NCI-H345 treated with DMSO at 0.1 percent for 48 hours (cell line): ENCODE results near the gene FBN2.

ENCODE experiments used
- DNase-seq: peaks from one replicate; lab custom pipeline; 2025; ENCODE audit not compliant: unreplicated experiment; lab: John Stamatoyannopoulos, UW

FBN2 gene

GRCh38 chr5:128259607-128260021, 278.4 kb downstream of the FBN2 start:
- no peak for DNase-seq

GRCh38 chr5:128258372-128258771, 279.7 kb downstream of the FBN2 start:
- DNase-seq, result no peak

- no peak for DNase-seq
These were observed 281.0 kb downstream of the FBN2 start for GRCh38 chr5:128257076-128257475.

GRCh38 chr5:128254789-128255188, 283.3 kb downstream of the FBN2 start:
- DNase-seq, result no peak

GRCh38 chr5:128253880-128254279, 284.2 kb downstream of the FBN2 start:
- DNase-seq, result no peak

GRCh38 chr5:128253161-128253560, 284.9 kb downstream of the FBN2 start:
- DNase-seq, result no peak

- no peak for DNase-seq
These were observed 285.3 kb downstream of the FBN2 start for GRCh38 chr5:128252756-128253155.

GRCh38 chr5:128252196-128252595, 285.8 kb downstream of the FBN2 start:
- no peak for DNase-seq

- DNase-seq, result no peak
These were observed 292.1 kb downstream of the FBN2 start for GRCh38 chr5:128245974-128246373.

- DNase-seq, result no peak
These were observed 294.0 kb downstream of the FBN2 start for GRCh38 chr5:128243958-128244582.

- no peak for DNase-seq
These were observed 296.9 kb downstream of the FBN2 start for GRCh38 chr5:128241051-128241695.

- DNase-seq, result no peak
These were observed 300.5 kb downstream of the FBN2 start for GRCh38 chr5:128237546-128237945.

GRCh38 chr5:128237000-128237399, 301.0 kb downstream of the FBN2 start:
- no peak for DNase-seq

GRCh38 chr5:128236334-128236733, 301.7 kb downstream of the FBN2 start:
- DNase-seq, result no peak

GRCh38 chr5:128234928-128235641, 303.0 kb downstream of the FBN2 start:
- no peak for DNase-seq

GRCh38 chr5:128228521-128228920, 309.5 kb downstream of the FBN2 start:
- DNase-seq, result no peak

GRCh38 chr5:128228008-128228407, 310.0 kb downstream of the FBN2 start:
- DNase-seq, result no peak

GRCh38 chr5:128225245-128226030, 312.6 kb downstream of the FBN2 start:
- no peak for DNase-seq

GRCh38 chr5:128224336-128224735, 313.7 kb downstream of the FBN2 start:
- DNase-seq, result no peak

- no peak for DNase-seq
These were observed 317.2 kb downstream of the FBN2 start for GRCh38 chr5:128220841-128221240.

- DNase-seq, result no peak
These were observed 321.0 kb downstream of the FBN2 start for GRCh38 chr5:128216860-128217531.
